ENCODE data around the gene BAX. TPM values are rescaled to one million over a fixed set of nuclear protein-coding genes. Genes with fewer than 3 reads are reported as not detected.

BAX gene
- total RNA-seq, 4 donors from 2014 or later: 15.5 to 36.3 (median 31.1) TPM

- intact Hi-C loops (cut with DNase I; ENCODE audit: low total_unique reads): loop anchor here (10.0 kb wide), 1 partner anchor 155 kb away; no protein-coding TSS in a partner anchor
- 69 to 72% methylated on average over 16 to 17 of the region's 17 CpGs for WGBS, 2 donors
- no peak for TF ChIP-seq POLR2A (IDR thresholded peaks at IDR 0.05)
- TF ChIP-seq, protein P1, sequence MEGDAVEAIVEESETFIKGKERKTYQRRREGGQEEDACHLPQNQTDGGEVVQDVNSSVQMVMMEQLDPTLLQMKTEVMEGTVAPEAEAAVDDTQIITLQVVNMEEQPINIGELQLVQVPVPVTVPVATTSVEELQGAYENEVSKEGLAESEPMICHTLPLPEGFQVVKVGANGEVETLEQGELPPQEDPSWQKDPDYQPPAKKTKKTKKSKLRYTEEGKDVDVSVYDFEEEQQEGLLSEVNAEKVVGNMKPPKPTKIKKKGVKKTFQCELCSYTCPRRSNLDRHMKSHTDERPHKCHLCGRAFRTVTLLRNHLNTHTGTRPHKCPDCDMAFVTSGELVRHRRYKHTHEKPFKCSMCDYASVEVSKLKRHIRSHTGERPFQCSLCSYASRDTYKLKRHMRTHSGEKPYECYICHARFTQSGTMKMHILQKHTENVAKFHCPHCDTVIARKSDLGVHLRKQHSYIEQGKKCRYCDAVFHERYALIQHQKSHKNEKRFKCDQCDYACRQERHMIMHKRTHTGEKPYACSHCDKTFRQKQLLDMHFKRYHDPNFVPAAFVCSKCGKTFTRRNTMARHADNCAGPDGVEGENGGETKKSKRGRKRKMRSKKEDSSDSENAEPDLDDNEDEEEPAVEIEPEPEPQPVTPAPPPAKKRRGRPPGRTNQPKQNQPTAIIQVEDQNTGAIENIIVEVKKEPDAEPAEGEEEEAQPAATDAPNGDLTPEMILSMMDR (IDR thresholded peaks at IDR 0.05): no peak
- no peak overlapping the region for H3K4me3 ChIP-seq (ENCODE audit: low read depth, poor library complexity, severe bottlenecking)
- DNase-seq (ENCODE audit: low spot score in 2 of 2): no peak
Observed at GRCh38 chr19:48989701-48990291, 35.1 kb downstream of the BAX start.

- DNase-seq (ENCODE audit: low spot score in 2 of 2): no peak
- TF ChIP-seq POLR2A (IDR thresholded peaks at IDR 0.05): no peak
- TF ChIP-seq, protein P1 (IDR thresholded peaks at IDR 0.05): no peak
- no peak overlapping the region for H3K4me3 ChIP-seq (ENCODE audit: low read depth, poor library complexity, severe bottlenecking)
- intact Hi-C loops (cut with DNase I; ENCODE audit: low total_unique reads): loop anchor here (10.0 kb wide), 1 partner anchor 154 kb away; no protein-coding TSS in a partner anchor
- 56 to 57% methylated on average over 4 of the region's 4 CpGs for WGBS, 2 donors
Observed at GRCh38 chr19:48990400-48990799, 35.7 kb downstream of the BAX start.

DNA sequence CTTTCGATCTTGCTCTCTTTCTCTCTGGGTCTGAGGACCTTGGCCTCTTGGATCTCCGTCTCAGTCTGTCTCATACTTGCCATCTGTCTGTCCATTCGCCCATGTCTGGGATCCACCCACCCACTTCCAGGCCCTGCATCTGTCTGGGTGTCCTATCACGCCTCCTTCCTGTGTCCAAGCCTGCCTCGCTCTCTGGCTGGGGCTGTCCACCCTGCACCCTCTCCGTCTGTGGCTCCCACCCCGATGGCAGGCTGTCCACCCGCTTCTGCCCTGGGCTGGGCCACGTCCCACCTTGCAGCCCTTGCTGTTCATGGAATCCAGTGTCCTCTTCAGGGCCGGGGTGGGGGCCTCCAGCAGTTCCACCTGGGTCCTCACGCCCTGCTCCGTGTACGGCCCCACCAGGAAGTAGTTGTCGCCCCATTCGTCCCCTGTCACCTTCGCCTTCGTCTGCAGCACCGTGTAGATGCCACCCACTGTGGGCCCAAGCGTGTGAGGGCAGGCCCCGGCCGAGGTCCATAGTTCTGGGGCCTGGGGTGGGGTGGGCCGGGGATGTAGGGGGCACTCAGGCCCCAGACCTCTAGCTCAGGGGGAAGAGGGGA lies 36.4 kb downstream of the BAX start:
- TF ChIP-seq POLR2A (IDR thresholded peaks at IDR 0.05): no peak
- TF ChIP-seq, protein P1 (IDR thresholded peaks at IDR 0.05): no peak
- intact Hi-C loops (cut with DNase I; ENCODE audit: low total_unique reads): loop anchor here (10.0 kb wide), 1 partner anchor 154 kb away; no protein-coding TSS in a partner anchor
- WGBS, 2 donors: 84 to 94% methylated on average over 21 to 22 of the region's 22 CpGs
- no peak overlapping the region for H3K4me3 ChIP-seq (ENCODE audit: low read depth, poor library complexity, severe bottlenecking)
- DNase-seq (ENCODE audit: low spot score in 2 of 2): no peak

- TF ChIP-seq POLR2A (IDR thresholded peaks at IDR 0.05): no peak
- TF ChIP-seq, protein P1 (IDR thresholded peaks at IDR 0.05): no peak
- intact Hi-C loops (cut with DNase I; ENCODE audit: low total_unique reads): loop anchor here (10.0 kb wide), 1 partner anchor 153 kb away; no protein-coding TSS in a partner anchor
- DNase-seq (ENCODE audit: low spot score in 2 of 2): peak; percentile 69 to 93
- 11 to 24% methylated on average over 8 of the region's 8 CpGs for WGBS, 2 donors
- H3K4me3 ChIP-seq (ENCODE audit: low read depth, poor library complexity, severe bottlenecking): peak overlapping the region; percentile 91
Observed at GRCh38 chr19:48991873-48992580, 37.4 kb downstream of the BAX start.

GRCh38 chr19:48992581-48993174 lies 38.0 kb downstream of the BAX start:
- intact Hi-C loops (cut with DNase I; ENCODE audit: low total_unique reads): loop anchor here (10.0 kb wide), 1 partner anchor 152 kb away; no protein-coding TSS in a partner anchor
- peak overlapping the region; percentile 91 for H3K4me3 ChIP-seq (ENCODE audit: low read depth, poor library complexity, severe bottlenecking)
- 0 to 1% methylated on average over 19 to 20 of the region's 20 CpGs for WGBS, 2 donors
- TF ChIP-seq, protein P1 (IDR thresholded peaks at IDR 0.05): no peak
- no peak for DNase-seq (ENCODE audit: low spot score in 2 of 2)
